OCI-LY7 (cell line): ENCODE measurements around the gene SYNGR2. TPM values are rescaled to one million over a fixed set of nuclear protein-coding genes. Genes with fewer than 3 reads are reported as not detected.
"Not testable (repeated sequence)": the region's sequence is repeated elsewhere in the genome, so short reads cannot be mapped to it uniquely, and the experiment has no call there.

Source experiments
- BruUV-seq: library from RNA; stranded (reverse); fragments of 400-500 nt; replicated peaks from 2 replicates; lab custom pipeline; 2021; lab: Mats Ljungman, UMichigan
- CTCF ChIA-PET: fragments of 300-600 bp; sonication (Branson Sonifier 250); formaldehyde crosslinking; loops from one replicate; lab custom pipeline; 2022; ENCODE audit warnings: antibody characterized with exemption; ENCODE audit not compliant: unreplicated experiment; lab: Charles Lee
- POLR2A ChIA-PET: fragments of 300-600 bp; sonication (Branson Sonifier 250); formaldehyde crosslinking; loops from one replicate; lab custom pipeline; 2022; ENCODE audit warnings: antibody characterized with exemption; lab: Charles Lee
- DNase-seq: peaks from one replicate; pipeline ENCODE4 v3.0.0-alpha.2; 2015; ENCODE audit warnings: low spot score
- H2AFZ ChIP-seq: fragments of 200-600 bp; sonication (generic), shearing (Covaris generic); 2 replicates; pipeline ENCODE4 v1.6.1; 2014; ENCODE audit warnings: mild to moderate bottlenecking, antibody characterized with exemption, low read length, moderate library complexity
- H3K27ac ChIP-seq: fragments of 200-600 bp; sonication (generic); 2 replicates; pipeline ENCODE4 v1.5.1; 2014; ENCODE audit warnings: mixed run types, low read depth, mild to moderate bottlenecking, moderate library complexity, low read length, inconsistent platforms; ENCODE audit not compliant: poor library complexity, severe bottlenecking
- H3K36me3 ChIP-seq: fragments of 200-600 bp; sonication (generic); 2 replicates; pipeline ENCODE4 v1.6.1; 2014; ENCODE audit warnings: mild to moderate bottlenecking, antibody characterized with exemption, low read length, moderate library complexity, mixed read lengths; ENCODE audit not compliant: insufficient read depth
- H3K4me1 ChIP-seq: fragments of 200-600 bp; sonication (generic); 2 replicates; pipeline ENCODE4 v1.5.1; 2014; ENCODE audit warnings: mild to moderate bottlenecking, low read length; ENCODE audit not compliant: insufficient read depth, poor library complexity, severe bottlenecking
- H3K4me2 ChIP-seq: fragments of 200-600 bp; sonication (generic); 2 replicates; pipeline ENCODE4 v1.6.1; 2014; ENCODE audit warnings: mild to moderate bottlenecking, low read length
- H3K4me3 ChIP-seq: fragments of 200-600 bp; sonication (generic); 2 replicates; pipeline ENCODE4 v1.5.1; 2014; ENCODE audit warnings: mild to moderate bottlenecking, low read depth, low read length; ENCODE audit not compliant: poor library complexity, severe bottlenecking
- H3K79me2 ChIP-seq: fragments of 200-600 bp; sonication (generic); 2 replicates; pipeline ENCODE4 v1.6.1; 2016; ENCODE audit warnings: low read depth, mild to moderate bottlenecking, low read length, moderate library complexity, mixed read lengths; ENCODE audit not compliant: insufficient read depth
- H3K9me2 ChIP-seq: fragments of 200-600 bp; sonication (generic); 2 replicates; pipeline ENCODE4 v1.6.1; 2016; ENCODE audit warnings: mild to moderate bottlenecking, low read length, mixed read lengths; ENCODE audit not compliant: insufficient read depth
- H3K9me3 ChIP-seq: fragments of 200-600 bp; sonication (generic); 2 replicates; pipeline ENCODE4 v1.6.1; 2014; ENCODE audit warnings: mild to moderate bottlenecking, mixed run types, low read length, mixed read lengths
- H4K20me1 ChIP-seq: fragments of 200-600 bp; sonication (generic); 2 replicates; pipeline ENCODE4 v1.6.1; 2014; ENCODE audit warnings: mild to moderate bottlenecking, antibody characterized with exemption, low read length, moderate library complexity, mixed read lengths; ENCODE audit not compliant: insufficient read depth
- CTCF ChIP-seq: fragments of 200-600 bp; sonication (generic); conservative IDR thresholded peaks from 2 replicates; pipeline ENCODE4 v1.5.1; 2014; ENCODE audit warnings: mild to moderate bottlenecking, antibody characterized with exemption, low read length, moderate library complexity, mixed read lengths
- EZH2phosphoT487 ChIP-seq: fragments of 200-600 bp; sonication (generic); IDR thresholded peaks from 2 replicates; pipeline ENCODE4 v1.6.1; 2018; ENCODE audit warnings: low read depth, borderline replicate concordance, mild to moderate bottlenecking, mixed run types, antibody characterized with exemption, low read length, moderate library complexity, mixed read lengths
- intact Hi-C: fragments of 100-400 bp; cut with micrococcal nuclease; formaldehyde crosslinking; loops from one replicate; pipeline ENCODE4 v1.10.0; 2022; ENCODE audit not compliant: unreplicated experiment
- total RNA-seq, 2 experiments: library from RNA; depleted of rRNA in 1 of 2; stranded (reverse); fragments of >200 nt in 1 of 2; shearing (Covaris generic) in 1 of 2; gene quantifications; 2 replicates each; pipeline ENCODE4 v1.2.3, GENCODE V29; 2014 to 2022

Gene SYNGR2
- total RNA-seq, 2 experiments from 2014 or later: 35.4 to 44.9 TPM

GRCh38 chr17:78168903-78169793, 767 bp downstream of the SYNGR2 start:
- POLR2A ChIA-PET: interaction anchor here (0.8 kb wide), 1 partner anchor 41 kb away, joined by 3 read pairs; no protein-coding TSS in a partner anchor
- Histone ChIP-seq H3K36me3 (peaks cover 16% of the 10 kb centered on the region), H3K9me3 (no peaks in the 10 kb centered on the region), H3K4me2 (peak overlapping the region; percentile 92), H3K4me1 (peaks cover 61% of the 10 kb centered on the region), H3K79me2 (no peaks in the 10 kb centered on the region), H2AFZ (peak overlapping the region; percentile 12; the same call in 1 of the 2 replicates), H3K27ac (no peak overlapping the region), H4K20me1 (no peaks in the 10 kb centered on the region), H3K4me3 (peak overlapping the region; percentile 75), H3K9me2 (no peaks in the 10 kb centered on the region)
- TF ChIP-seq CTCF (no peak), EZH2phosphoT487 (no peak)
- BruUV-seq: no TSS peak
- DNase-seq: peak; percentile 51
- intact Hi-C loops: loop anchor here (2.0 kb wide), 1 partner anchor 16 kb away; no protein-coding TSS in a partner anchor
- CTCF ChIA-PET: interaction anchor here (0.5 to 0.8 kb wide), 2 partner anchors 9 to 26 kb away, joined by 3 to 5 read pairs; no protein-coding TSS in a partner anchor

- Histone ChIP-seq H3K36me3 (peaks cover 29% of the 10 kb centered on the region), H3K4me1 (peaks cover 69% of the 10 kb centered on the region), H4K20me1 (no peaks in the 10 kb centered on the region), H3K4me2 (no peak overlapping the region), H3K79me2 (no peaks in the 10 kb centered on the region), H3K27ac (no peak overlapping the region), H3K4me3 (no peak overlapping the region), H2AFZ (no peak overlapping the region), H3K9me2 (no peaks in the 10 kb centered on the region), H3K9me3 (no peaks in the 10 kb centered on the region)
- ChIA-PET CTCF (no interaction called here), POLR2A (no interaction called here)
- BruUV-seq: no TSS peak
- DNase-seq: no peak
- intact Hi-C loops: no loop called here
- TF ChIP-seq CTCF: no peak
- TF ChIP-seq EZH2phosphoT487: no peak
These were observed 2.6 kb downstream of the SYNGR2 start for GRCh38 chr17:78170692-78171590.

- H4K20me1 ChIP-seq, CTCF ChIA-PET, H3K4me3 ChIP-seq, H2AFZ ChIP-seq, H3K27ac ChIP-seq, DNase-seq, H3K9me2 ChIP-seq, H3K9me3 ChIP-seq, BruUV-seq, H3K79me2 ChIP-seq: not testable (repeated sequence)
- peak overlapping the region; percentile 57 for H3K4me2 ChIP-seq
- intact Hi-C loops: loop anchor here (2.0 kb wide), 1 partner anchor 79 kb away; no protein-coding TSS in a partner anchor
- peaks cover 69% of the 10 kb centered on the region for H3K4me1 ChIP-seq
- peaks cover 29% of the 10 kb centered on the region for H3K36me3 ChIP-seq
- POLR2A ChIA-PET: interaction anchor here (0.6 kb wide), 1 partner anchor 32 kb away, joined by 3 read pairs; no protein-coding TSS in a partner anchor
These were observed 3.3 kb downstream of the SYNGR2 start for GRCh38 chr17:78171591-78172248.
